Neural cell (in vitro differentiated cells): ENCODE results near the gene KCNK7. TPM values are rescaled to one million over a fixed set of nuclear protein-coding genes. Genes with fewer than 3 reads are reported as not detected.

Source experiments
- H2AFZ ChIP-seq: fragments of 200-600, 300-800 bp; sonication (generic), shearing (Covaris generic); 2 replicates; pipeline ENCODE4 v1.6.0; 2014; ENCODE audit warnings: low read depth, mild to moderate bottlenecking, antibody characterized with exemption, low read length, moderate library complexity
- H3F3A ChIP-seq: fragments of 200-600 bp; shearing (Covaris generic); 2 replicates; pipeline ENCODE4 v1.6.1; 2016; ENCODE audit warnings: mild to moderate bottlenecking, moderate library complexity, mixed read lengths, antibody characterized with exemption, low read length; ENCODE audit not compliant: insufficient read depth, poor library complexity, severe bottlenecking
- H3K27ac ChIP-seq: fragments of 200-600, 300-800 bp; sonication (generic), shearing (Covaris generic); 2 replicates; pipeline ENCODE4 v1.5.1; 2014; ENCODE audit warnings: mild to moderate bottlenecking, low read length, moderate library complexity
- H3K27me3 ChIP-seq: fragments of 300-800, 200-600 bp; sonication (generic), shearing (Covaris generic); 2 replicates; pipeline ENCODE4 v1.6.0; 2014; ENCODE audit warnings: mild to moderate bottlenecking, low read depth, low read length, moderate library complexity; ENCODE audit not compliant: insufficient read depth
- H3K36me3 ChIP-seq: fragments of 300-800, 200-600 bp; sonication (generic), shearing (Covaris generic); 2 replicates; pipeline ENCODE4 v1.5.1; 2014; ENCODE audit warnings: mild to moderate bottlenecking, antibody characterized with exemption, low read length, moderate library complexity; ENCODE audit not compliant: insufficient read depth
- H3K4me2 ChIP-seq: fragments of 300-800, 200-600 bp; sonication (generic), shearing (Covaris generic); 2 replicates; pipeline ENCODE4 v1.6.0; 2014; ENCODE audit warnings: mild to moderate bottlenecking, low read length
- H3K4me3 ChIP-seq: fragments of 300-800, 200-600 bp; sonication (generic), shearing (Covaris generic); 2 replicates; pipeline ENCODE4 v1.5.1; 2014; ENCODE audit warnings: mild to moderate bottlenecking, low read length, moderate library complexity
- H3K79me2 ChIP-seq: fragments of 200-600 bp; shearing (Covaris generic); replicated peaks from 2 replicates; pipeline ENCODE4 v1.6.0; 2014; ENCODE audit warnings: mild to moderate bottlenecking, low read length, moderate library complexity; ENCODE audit not compliant: insufficient read depth
- H3K9ac ChIP-seq: fragments of 300-800, 200-600 bp; sonication (generic), shearing (Covaris generic); 2 replicates; pipeline ENCODE4 v1.6.1; 2016; ENCODE audit warnings: mild to moderate bottlenecking, low read length, mixed read lengths
- H3K9me2 ChIP-seq: fragments of 200-600 bp; shearing (Covaris generic); 2 replicates; pipeline ENCODE4 v1.6.1; 2016; ENCODE audit warnings: mild to moderate bottlenecking, low read length, mixed read lengths; ENCODE audit not compliant: insufficient read depth
- H3K9me3 ChIP-seq: fragments of 200-600, 300-800 bp; sonication (generic), shearing (Covaris generic); 2 replicates; pipeline ENCODE4 v1.6.1; 2016; ENCODE audit warnings: mild to moderate bottlenecking, mixed run types, low read length, moderate library complexity, mixed read lengths
- H4K20me1 ChIP-seq: fragments of 200-600 bp; shearing (Covaris generic); 2 replicates; pipeline ENCODE4 v1.6.1; 2016; ENCODE audit warnings: mild to moderate bottlenecking, mixed run types; ENCODE audit not compliant: insufficient read depth
- EP300 ChIP-seq: fragments of 450-650 bp; conservative IDR thresholded peaks from 2 replicates; pipeline ENCODE4 v1.6.1; 2014; ENCODE audit warnings: antibody characterized with exemption, mild to moderate bottlenecking, moderate library complexity; ENCODE audit not compliant: poor library complexity, severe bottlenecking
- EZH2 ChIP-seq: fragments of 200-600, 300-800 bp; shearing (Covaris generic), sonication (generic); IDR thresholded peaks from 2 replicates; pipeline ENCODE4 v1.6.1; 2014; ENCODE audit warnings: antibody characterized with exemption, low read length, borderline replicate concordance, mild to moderate bottlenecking; ENCODE audit not compliant: insufficient read depth, poor library complexity, severe bottlenecking
- MXI1 ChIP-seq: fragments of 450-650 bp; conservative IDR thresholded peaks from 2 replicates; pipeline ENCODE4 v1.6.1; 2014; ENCODE audit warnings: antibody characterized with exemption, mild to moderate bottlenecking; ENCODE audit not compliant: poor library complexity, severe bottlenecking
- POLR2AphosphoS5 ChIP-seq: IDR thresholded peaks from 2 replicates; pipeline ENCODE4 v1.6.1; 2012
- RAD21 ChIP-seq: fragments of 450-650 bp; conservative IDR thresholded peaks from 2 replicates; pipeline ENCODE4 v1.6.1; 2014; ENCODE audit warnings: antibody characterized with exemption, mild to moderate bottlenecking, moderate library complexity
- SMC3 ChIP-seq: fragments of 450-650 bp; conservative IDR thresholded peaks from 2 replicates; pipeline ENCODE4 v1.6.1; 2014; ENCODE audit warnings: antibody characterized with exemption, mild to moderate bottlenecking, moderate library complexity; ENCODE audit not compliant: poor library complexity
- TAF1 ChIP-seq: IDR thresholded peaks from 2 replicates; pipeline ENCODE4 v1.6.1; 2012; ENCODE audit warnings: low read depth
- polyA minus RNA-seq: library from RNA; depleted of rRNA, polyadenylated mRNA; stranded (reverse); fragments of >200 nt; gene quantifications from 2 replicates; pipeline ENCODE4 v1.2.3, GENCODE V29; 2014
- polyA plus RNA-seq: library from polyadenylated mRNA; depleted of rRNA; stranded (reverse); fragments of >200 nt; gene quantifications from 2 replicates; pipeline ENCODE4 v1.2.3, GENCODE V29; 2014
- TF ChIP-seq, protein P1 (sequence below): IDR thresholded peaks from 2 replicates; pipeline ENCODE4 v1.6.1; 2012; ENCODE audit warnings: borderline replicate concordance
- TF ChIP-seq, protein P2 (sequence below): fragments of 450-650 bp; IDR thresholded peaks from 2 replicates; pipeline ENCODE4 v1.5.1; 2014; ENCODE audit warnings: antibody characterized with exemption, mild to moderate bottlenecking, moderate library complexity; ENCODE audit not compliant: poor library complexity, severe bottlenecking

KCNK7 gene, protein sequence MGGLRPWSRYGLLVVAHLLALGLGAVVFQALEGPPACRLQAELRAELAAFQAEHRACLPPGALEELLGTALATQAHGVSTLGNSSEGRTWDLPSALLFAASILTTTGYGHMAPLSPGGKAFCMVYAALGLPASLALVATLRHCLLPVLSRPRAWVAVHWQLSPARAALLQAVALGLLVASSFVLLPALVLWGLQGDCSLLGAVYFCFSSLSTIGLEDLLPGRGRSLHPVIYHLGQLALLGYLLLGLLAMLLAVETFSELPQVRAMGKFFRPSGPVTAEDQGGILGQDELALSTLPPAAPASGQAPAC
- 1.1 TPM in 1 of 2 replicates, not detected in the other for polyA plus RNA-seq
- polyA minus RNA-seq: 0.49 TPM in 1 of 2 replicates, not detected in the other

DNA sequence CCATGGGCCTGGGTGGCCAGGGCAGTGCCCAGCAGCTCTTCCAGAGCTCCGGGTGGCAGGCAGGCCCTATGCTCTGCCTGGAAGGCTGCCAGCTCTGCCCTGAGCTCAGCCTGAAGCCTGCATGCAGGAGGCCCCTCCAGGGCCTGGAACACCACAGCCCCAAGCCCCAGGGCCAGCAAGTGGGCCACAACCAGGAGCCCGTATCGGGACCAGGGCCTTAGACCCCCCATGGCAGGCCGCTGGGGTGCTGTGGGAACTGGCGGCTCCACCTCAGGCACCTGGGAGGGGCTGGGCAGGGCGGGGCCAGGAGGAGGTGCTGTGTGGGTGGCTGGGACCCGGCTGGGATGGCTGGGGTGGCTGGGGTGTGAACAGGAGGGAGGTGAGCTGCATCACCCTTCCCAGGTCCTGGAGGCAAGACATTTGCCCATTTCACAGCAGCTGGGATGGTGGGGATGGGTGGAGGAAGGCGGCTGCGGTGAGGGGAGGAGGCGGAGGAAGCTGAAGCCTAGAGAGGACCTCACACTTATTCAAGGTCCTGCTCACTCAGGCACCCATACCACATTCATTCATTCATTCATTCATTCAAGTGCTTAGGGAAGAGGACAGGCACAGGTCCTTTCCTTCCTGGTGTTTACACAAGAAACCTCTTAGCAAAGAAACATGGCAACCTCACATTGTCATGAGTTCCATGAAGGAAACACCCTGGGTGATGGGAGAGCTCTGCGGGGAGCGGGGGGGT is at the start of gene KCNK7:
Gene KCNK7 (minus strand): TSS at position 258 of the 739 bp plus-strand sequence. CDS start 28 bp downstream, at position 230.
- Histone ChIP-seq H3K9me2 (no peaks in the 10 kb centered on the region), H4K20me1 (no peaks in the 10 kb centered on the region), H3K27me3 (peaks cover 25% of the 10 kb centered on the region), H3K9me3 (no peaks in the 10 kb centered on the region), H3K79me2 (no peaks in the 10 kb centered on the region), H3F3A (no peaks in the 10 kb centered on the region), H3K4me2 (no peak within 1 kb of the TSS), H3K9ac (no peak within 1 kb of the TSS), H3K4me3 (no peak within 1 kb of the TSS), H2AFZ (no peak within 1 kb of the TSS), H3K27ac (no peak within 1 kb of the TSS), H3K36me3 (no peaks in the 10 kb centered on the region)
- TF ChIP-seq EP300: no peak
- no peak for TF ChIP-seq TAF1
- TF ChIP-seq, protein P1, sequence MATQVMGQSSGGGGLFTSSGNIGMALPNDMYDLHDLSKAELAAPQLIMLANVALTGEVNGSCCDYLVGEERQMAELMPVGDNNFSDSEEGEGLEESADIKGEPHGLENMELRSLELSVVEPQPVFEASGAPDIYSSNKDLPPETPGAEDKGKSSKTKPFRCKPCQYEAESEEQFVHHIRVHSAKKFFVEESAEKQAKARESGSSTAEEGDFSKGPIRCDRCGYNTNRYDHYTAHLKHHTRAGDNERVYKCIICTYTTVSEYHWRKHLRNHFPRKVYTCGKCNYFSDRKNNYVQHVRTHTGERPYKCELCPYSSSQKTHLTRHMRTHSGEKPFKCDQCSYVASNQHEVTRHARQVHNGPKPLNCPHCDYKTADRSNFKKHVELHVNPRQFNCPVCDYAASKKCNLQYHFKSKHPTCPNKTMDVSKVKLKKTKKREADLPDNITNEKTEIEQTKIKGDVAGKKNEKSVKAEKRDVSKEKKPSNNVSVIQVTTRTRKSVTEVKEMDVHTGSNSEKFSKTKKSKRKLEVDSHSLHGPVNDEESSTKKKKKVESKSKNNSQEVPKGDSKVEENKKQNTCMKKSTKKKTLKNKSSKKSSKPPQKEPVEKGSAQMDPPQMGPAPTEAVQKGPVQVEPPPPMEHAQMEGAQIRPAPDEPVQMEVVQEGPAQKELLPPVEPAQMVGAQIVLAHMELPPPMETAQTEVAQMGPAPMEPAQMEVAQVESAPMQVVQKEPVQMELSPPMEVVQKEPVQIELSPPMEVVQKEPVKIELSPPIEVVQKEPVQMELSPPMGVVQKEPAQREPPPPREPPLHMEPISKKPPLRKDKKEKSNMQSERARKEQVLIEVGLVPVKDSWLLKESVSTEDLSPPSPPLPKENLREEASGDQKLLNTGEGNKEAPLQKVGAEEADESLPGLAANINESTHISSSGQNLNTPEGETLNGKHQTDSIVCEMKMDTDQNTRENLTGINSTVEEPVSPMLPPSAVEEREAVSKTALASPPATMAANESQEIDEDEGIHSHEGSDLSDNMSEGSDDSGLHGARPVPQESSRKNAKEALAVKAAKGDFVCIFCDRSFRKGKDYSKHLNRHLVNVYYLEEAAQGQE: no peak
- TF ChIP-seq, protein P2, sequence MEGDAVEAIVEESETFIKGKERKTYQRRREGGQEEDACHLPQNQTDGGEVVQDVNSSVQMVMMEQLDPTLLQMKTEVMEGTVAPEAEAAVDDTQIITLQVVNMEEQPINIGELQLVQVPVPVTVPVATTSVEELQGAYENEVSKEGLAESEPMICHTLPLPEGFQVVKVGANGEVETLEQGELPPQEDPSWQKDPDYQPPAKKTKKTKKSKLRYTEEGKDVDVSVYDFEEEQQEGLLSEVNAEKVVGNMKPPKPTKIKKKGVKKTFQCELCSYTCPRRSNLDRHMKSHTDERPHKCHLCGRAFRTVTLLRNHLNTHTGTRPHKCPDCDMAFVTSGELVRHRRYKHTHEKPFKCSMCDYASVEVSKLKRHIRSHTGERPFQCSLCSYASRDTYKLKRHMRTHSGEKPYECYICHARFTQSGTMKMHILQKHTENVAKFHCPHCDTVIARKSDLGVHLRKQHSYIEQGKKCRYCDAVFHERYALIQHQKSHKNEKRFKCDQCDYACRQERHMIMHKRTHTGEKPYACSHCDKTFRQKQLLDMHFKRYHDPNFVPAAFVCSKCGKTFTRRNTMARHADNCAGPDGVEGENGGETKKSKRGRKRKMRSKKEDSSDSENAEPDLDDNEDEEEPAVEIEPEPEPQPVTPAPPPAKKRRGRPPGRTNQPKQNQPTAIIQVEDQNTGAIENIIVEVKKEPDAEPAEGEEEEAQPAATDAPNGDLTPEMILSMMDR: no peak
- no peak for TF ChIP-seq EZH2
- TF ChIP-seq RAD21: no peak
- TF ChIP-seq SMC3: no peak
- no peak for TF ChIP-seq MXI1
- no peak for TF ChIP-seq POLR2AphosphoS5

DNA sequence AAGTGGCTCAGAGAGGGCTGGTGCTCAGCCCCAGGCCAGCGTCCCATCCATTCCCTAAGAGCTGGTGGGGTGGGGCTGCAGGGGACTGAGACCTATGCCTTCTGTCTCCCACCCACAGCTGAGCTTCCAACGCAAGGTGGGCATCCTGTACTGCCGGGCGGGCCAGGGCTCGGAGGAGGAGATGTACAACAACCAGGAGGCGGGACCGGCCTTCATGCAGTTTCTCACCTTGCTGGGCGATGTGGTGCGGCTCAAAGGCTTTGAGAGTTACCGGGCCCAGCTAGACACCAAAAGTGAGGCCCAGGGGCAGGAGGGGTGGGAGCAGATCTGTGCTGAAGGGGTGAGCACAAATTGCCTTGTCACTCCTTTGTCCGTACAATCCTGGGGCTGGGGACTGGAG is 49.2 kb upstream of the KCNK7 start:
- peaks cover 14% of the 10 kb centered on the region for H3K27me3 ChIP-seq

More for the DNA sequence above, 49.2 kb upstream of the KCNK7 start:
- Histone ChIP-seq H3K4me3 (no peak overlapping the region), H4K20me1 (no peaks in the 10 kb centered on the region), H3K4me2 (no peak overlapping the region), H3K9me3 (no peaks in the 10 kb centered on the region), H3K27ac (no peak overlapping the region), H3F3A (no peaks in the 10 kb centered on the region), H3K79me2 (no peaks in the 10 kb centered on the region), H3K9ac (no peak overlapping the region), H2AFZ (no peak overlapping the region), H3K36me3 (no peaks in the 10 kb centered on the region), H3K9me2 (no peaks in the 10 kb centered on the region)
- TF ChIP-seq EP300 (no peak), EZH2 (no peak), POLR2AphosphoS5 (no peak), MXI1 (no peak), SMC3 (no peak), RAD21 (no peak)
- TF ChIP-seq, protein P1: no peak
- TF ChIP-seq, protein P2: no peak
